Activated CD8-positive, alpha-beta memory T cell treated with anti-CD3 and anti-CD28 coated beads for 48 hours (primary cell): ENCODE results near the gene ITGB2.

Experiments used
- DNase-seq, 3 experiments: peaks; one replicate each; pipeline ENCODE4 v3.0.0-alpha.2; 2020; ENCODE audit warnings: low read depth in 2 of 3, low spot score in 2 of 3

Gene ITGB2

GRCh38 chr21:44898851-44899767 lies 21.6 kb downstream of the ITGB2 start:
- no peak for DNase-seq

GRCh38 chr21:44898011-44898488 lies 22.6 kb downstream of the ITGB2 start:
- DNase-seq: no peak

- no peak for DNase-seq
These were observed 23.2 kb downstream of the ITGB2 start for GRCh38 chr21:44897326-44898010.

GRCh38 chr21:44896561-44897286 lies 24.0 kb downstream of the ITGB2 start:
- DNase-seq: no peak

GRCh38 chr21:44895859-44896258 lies 24.8 kb downstream of the ITGB2 start:
- DNase-seq: no peak

- no peak for DNase-seq
These were observed 25.9 kb downstream of the ITGB2 start for GRCh38 chr21:44894687-44895302.

GRCh38 chr21:44893948-44894656 lies 26.6 kb downstream of the ITGB2 start:
- no peak for DNase-seq

GRCh38 chr21:44893278-44893556 lies 27.5 kb downstream of the ITGB2 start:
- no peak for DNase-seq

- peak in 1 of 3 experiments; percentile 60 for DNase-seq
These were observed 28.0 kb downstream of the ITGB2 start for GRCh38 chr21:44892536-44893277.

- no peak for DNase-seq
These were observed 28.6 kb downstream of the ITGB2 start for GRCh38 chr21:44892095-44892494.

GRCh38 chr21:44891631-44892031 lies 29.1 kb downstream of the ITGB2 start:
- DNase-seq: no peak

- DNase-seq: no peak
These were observed 29.6 kb downstream of the ITGB2 start for GRCh38 chr21:44890961-44891541.

- DNase-seq: no peak
These were observed 30.3 kb downstream of the ITGB2 start for GRCh38 chr21:44890338-44890931.

- DNase-seq: no peak
These were observed 30.9 kb downstream of the ITGB2 start for GRCh38 chr21:44889625-44890337.

- DNase-seq: no peak
These were observed 31.8 kb downstream of the ITGB2 start for GRCh38 chr21:44888581-44889550.

- no peak for DNase-seq
These were observed 32.7 kb downstream of the ITGB2 start for GRCh38 chr21:44887807-44888580.
